GM12874 (cell line): ENCODE measurements around the gene EFCAB13.

Experiments
- CTCF ChIP-seq: IDR thresholded peaks from 2 replicates; pipeline ENCODE4 v1.5.1; 2011; ENCODE audit warnings: low read depth, mild to moderate bottlenecking, control low read depth, low read length, moderate library complexity; ENCODE audit not compliant: insufficient read depth

The EFCAB13 gene

GRCh38 chr17:47297661-47298400, 25.9 kb upstream of the EFCAB13 start:
- no peak for TF ChIP-seq CTCF

- TF ChIP-seq CTCF = no peak
Observed at GRCh38 chr17:47298712-47299111, 25.0 kb upstream of the EFCAB13 start.

GRCh38 chr17:47299239-47299910, 24.4 kb upstream of the EFCAB13 start:
- no peak for TF ChIP-seq CTCF

- no peak for TF ChIP-seq CTCF
Observed at GRCh38 chr17:47300718-47301117, 23.0 kb upstream of the EFCAB13 start.

GRCh38 chr17:47301161-47301560, 22.6 kb upstream of the EFCAB13 start:
- no peak for TF ChIP-seq CTCF

- TF ChIP-seq CTCF = no peak
Observed at GRCh38 chr17:47301831-47302230, 21.9 kb upstream of the EFCAB13 start.

- TF ChIP-seq CTCF = no peak
Observed at GRCh38 chr17:47304186-47304585, 19.6 kb upstream of the EFCAB13 start.
